NCI-H524 treated with DMSO at 0.1 percent for 48 hours (cell line): ENCODE measurements around the gene SAMD10.

ENCODE experiments used
- DNase-seq: peaks from one replicate; lab custom pipeline; 2025; lab: John Stamatoyannopoulos, UW

The SAMD10 gene

DNA sequence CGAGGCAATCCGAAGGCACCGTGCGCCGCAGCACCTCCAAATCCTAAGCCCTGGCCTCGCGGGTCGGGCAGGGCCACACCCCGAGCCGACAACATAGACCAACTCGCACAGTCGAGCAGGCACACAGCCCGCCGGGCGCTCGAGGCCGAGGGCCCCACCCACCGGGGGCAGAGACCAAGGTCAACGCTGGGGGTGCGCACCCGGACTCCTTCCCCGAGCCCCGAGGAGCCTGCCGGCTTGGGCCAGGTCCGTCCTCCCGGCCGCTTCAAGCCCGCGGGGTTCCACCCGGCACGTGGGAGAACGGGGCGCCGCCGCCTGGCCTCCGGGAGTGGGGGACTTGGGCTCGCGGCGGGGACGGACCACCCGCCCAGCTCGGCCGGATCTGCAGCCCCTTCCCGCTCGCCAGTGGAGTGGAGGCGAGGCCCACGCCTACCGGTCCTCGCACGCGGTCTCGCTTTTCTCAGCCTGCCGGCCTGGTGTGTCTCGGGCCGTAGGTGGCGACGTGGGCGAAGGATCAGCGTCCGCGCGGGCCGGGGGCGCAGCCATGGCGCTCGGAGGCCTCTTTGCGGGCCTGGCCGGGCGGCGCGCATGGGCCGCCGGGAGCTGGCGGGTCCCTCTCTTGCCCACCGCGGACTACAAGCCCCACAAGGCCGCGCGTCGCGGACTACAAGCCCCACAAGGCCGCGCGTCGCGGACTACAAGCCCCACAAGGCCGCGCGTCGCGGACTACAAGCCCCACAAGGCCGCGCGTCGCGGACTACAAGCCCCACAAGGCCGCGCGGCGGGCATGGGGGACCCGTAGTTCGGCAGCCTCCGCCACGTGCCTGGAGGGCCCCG lies 23.4 kb downstream of the SAMD10 start, which contains the start of gene UCKL1:
TSS of gene UCKL1 (minus strand) at position 590 of the 837 bp plus-strand sequence. CDS start at position 546, 44 bp downstream.
- no peak for DNase-seq

- no peak for DNase-seq
Observed at GRCh38 chr20:63955281-63955826, 24.1 kb downstream of the SAMD10 start.

DNA sequence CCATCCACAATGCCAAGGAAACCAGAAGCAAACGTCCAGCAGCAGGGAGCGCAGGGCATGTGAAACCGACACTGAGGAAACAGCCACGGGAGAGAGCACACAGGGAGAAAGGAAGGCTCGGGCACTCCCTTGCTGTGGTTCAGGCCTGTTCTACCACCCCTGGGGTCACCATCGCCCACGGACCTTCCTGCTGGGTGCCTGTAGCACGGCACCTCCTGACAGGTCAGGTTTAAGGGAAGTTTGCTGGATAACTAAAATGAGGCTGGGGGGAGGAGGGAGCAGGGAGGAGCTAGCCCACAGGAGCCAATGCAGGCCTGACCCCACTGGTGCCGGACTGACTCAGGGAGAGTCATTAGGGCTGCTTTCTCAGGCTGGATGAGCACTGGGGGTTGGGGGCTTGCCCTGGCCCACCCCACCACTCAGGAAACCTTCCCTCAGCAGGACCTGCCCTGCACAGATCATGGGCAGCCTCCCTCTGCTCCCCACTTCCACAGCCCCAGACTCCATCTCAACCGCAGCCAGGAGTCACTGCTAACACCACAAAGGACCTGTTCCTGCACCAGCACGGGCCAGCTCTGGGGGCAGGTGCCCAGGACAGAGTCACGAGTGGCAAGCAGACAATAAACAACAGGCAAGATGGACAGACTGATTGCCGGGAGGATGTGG lies 25.5 kb downstream of the SAMD10 start:
- no peak for DNase-seq

DNA sequence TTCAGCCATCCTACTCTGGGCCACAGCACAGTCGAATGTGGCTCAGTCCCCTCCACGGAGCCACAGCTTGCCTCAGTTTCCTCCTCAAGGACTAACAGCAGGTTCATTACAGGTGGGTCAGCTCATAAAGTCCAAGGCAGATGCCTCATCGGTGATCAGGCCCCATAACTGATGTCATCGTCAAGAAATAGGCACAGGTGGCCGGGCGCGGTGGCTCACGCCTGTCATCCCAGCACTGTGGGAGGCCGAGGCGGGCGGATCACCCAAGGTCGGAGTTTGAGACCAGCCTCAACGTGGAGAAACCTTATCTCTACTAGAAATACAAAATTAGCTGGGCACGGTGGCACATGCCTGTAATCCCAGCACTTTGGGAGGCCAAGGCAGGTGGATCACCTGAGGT lies 26.7 kb downstream of the SAMD10 start:
- no peak for DNase-seq

DNA sequence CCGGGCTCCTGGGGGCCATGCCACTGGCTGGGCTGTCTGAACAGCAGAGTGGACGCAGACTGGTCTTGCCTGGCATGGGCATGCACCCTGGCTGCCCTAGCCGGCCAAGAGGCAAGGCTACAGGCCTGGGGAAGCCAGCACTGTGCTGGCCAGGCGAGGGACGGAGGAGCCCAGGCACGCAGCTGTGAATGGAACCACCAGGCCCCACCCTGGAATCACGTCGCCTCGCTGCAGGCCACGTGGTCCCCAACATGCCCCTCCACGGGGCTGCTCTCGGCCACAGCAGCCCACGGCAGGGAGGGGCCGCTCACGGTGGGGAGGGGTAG lies 27.3 kb downstream of the SAMD10 start:
- no peak for DNase-seq

DNA sequence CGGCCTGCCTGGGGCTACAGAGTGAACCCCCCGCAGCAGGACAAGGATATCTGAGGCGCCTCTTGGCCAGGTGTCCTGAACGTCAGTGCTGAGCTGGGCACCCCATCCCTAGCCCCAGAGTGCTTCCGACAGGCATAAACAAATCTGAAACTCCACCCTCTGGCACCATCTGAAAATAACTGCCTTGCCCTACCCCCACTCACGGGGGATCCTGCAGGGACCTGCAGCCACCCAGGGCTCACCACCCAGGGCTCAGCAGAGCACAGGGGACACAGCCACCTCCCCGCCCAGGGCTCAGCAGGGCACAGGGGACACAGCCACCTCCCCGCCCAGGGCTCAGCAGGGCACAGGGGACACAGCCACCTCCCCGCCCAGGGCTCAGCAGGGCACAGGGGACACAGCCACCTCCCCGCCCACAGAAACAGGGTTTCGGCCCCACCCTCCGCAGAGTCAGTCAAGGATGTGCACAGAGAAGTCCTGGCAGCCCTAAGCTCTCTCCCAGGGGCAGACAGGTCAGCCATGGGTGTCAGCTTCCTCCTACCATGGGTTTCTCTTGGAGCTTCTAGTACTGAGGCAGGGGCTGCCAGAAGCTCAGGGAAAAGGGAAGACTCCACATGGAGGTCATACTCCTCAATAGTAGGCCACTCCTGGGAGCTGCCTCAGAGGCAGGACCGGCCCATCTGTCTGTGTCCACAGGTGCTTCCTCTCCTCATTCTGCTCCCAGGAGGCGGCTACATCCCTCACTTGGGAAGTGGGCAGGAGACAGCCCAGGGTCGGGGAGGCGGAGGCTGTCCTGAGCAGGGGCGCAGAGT lies 27.8 kb downstream of the SAMD10 start:
- DNase-seq = no peak

DNA sequence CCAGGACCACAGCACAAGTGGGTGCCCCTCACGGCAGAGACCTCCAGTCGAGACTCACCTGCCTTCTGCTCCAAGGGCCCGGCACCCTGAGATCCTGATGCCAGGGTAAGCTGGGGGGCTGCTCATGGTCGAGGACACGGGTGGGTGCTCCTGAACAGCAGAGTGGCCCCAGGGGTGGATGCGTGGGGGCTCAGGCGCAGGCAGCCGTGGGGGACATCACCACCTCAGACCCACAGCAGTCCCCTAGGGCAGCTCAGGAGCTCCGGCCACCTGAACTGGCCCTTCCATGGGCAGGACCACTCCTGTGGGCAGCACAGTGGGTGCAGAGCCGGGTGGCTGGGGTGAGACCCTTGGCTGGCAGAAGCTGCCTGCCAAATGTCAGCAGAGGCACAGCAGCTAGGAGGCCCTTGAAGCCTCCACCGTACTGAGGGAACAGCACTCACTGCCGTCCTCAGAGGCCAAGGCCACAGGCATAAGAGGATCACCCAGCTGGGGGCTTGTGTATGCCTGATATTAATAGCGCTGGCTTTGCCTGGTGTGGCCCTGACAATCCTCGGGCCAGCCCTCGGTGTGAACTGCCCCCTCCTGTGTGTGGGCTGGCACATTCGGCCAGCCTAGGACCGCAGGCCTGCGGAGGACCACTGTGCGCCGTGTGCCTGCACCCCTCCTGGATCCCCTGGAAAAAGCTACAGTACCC lies 28.6 kb downstream of the SAMD10 start:
- DNase-seq = no peak

- no peak for DNase-seq
Observed at GRCh38 chr20:63947638-63948456, 31.6 kb downstream of the SAMD10 start.

DNA sequence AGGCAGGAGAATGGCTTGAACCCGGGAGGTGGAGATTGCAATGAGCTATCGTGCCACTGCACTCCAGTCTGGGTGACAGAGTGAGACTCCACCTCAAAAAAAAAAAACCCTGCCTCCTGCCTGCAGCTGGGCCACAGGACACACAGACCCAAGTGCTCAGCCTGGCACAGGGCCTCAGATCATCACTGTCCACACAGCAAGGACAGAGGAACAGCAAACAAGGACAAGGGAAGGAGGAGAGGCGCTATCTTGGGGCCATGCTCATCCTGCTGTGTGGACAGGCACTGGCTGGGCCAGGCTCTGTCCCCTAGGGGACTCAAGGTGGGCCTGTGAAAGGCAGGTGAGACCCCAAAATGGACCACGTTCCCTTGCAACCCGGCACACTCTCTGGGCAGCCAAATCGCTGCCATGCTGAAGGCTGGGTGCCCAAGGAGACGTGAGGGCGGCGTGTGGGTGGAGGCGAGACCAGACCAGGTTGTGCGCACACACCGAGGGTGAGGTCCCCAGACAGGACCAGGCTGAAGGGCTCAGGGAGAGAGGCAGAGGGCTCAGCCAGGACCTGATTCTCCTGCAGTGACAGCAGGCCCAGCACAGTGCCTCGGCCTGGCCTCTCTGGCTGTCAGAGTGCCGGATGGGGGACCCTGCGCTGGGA lies 32.3 kb downstream of the SAMD10 start:
- no peak for DNase-seq

- no peak for DNase-seq
Observed at GRCh38 chr20:63945921-63946920, 33.2 kb downstream of the SAMD10 start.

- no peak for DNase-seq
Observed at GRCh38 chr20:63945031-63945658, 34.3 kb downstream of the SAMD10 start.

- DNase-seq = no peak
Observed at GRCh38 chr20:63944078-63944941, 35.1 kb downstream of the SAMD10 start.

GRCh38 chr20:63943808-63944077 lies 35.7 kb downstream of the SAMD10 start:
- no peak for DNase-seq

- DNase-seq = peak; percentile 58
Observed at GRCh38 chr20:63942969-63943807, 36.3 kb downstream of the SAMD10 start.

DNA sequence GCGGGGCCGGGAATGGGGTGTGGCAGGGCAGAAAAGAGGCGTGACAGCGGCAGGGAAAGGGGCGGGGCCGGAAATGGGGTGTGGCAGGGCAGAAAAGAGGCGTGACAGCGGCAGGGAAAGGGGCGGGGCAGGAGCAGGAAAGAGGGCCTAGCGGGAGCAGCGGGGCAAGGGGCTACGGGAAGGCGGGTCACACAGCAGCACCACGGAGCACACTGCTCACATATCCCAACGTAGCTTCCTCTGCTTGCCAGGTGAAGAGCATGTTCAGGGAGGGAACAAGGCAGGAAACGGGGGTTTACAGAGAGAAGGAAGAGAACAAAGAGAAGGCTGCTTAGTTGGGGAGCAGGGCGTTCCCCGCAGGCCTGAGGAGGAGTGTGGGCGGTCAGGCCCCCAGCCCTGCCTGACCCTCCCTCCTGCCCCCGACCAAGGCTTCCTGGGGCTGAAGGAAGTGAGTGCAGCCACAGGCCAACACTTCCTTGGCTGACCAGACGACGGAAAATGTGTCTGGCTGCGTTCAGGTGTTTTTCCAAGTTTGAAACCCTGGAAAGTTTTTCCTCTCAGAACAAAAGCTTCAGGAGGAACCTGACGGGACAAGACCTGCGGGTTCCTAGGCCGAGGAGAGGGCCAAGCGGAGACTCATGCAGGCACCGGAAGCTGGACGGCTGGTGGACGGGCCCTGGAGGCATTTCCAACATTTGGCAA lies 37.0 kb downstream of the SAMD10 start:
- DNase-seq = no peak
